HepG2 (cell line): ENCODE results near the gene IRF2BPL. TPM values are rescaled to one million over a fixed set of nuclear protein-coding genes. Genes with fewer than 3 reads are reported as not detected.
A peak's percentile ranks its signal among the peaks of the same experiment; 100 is the strongest.

Experiments
- ATF1 ChIP-seq: IDR thresholded peaks from 2 replicates; pipeline ENCODE4 v1.6.1; 2016; ENCODE audit warnings: mild to moderate bottlenecking, control low read depth
- GABPB1 ChIP-seq: IDR thresholded peaks from 2 replicates; pipeline ENCODE4 v1.6.1; 2016; ENCODE audit warnings: mild to moderate bottlenecking, missing genetic modification reagents, moderate library complexity, missing compliant biosample characterization
- HNF4G ChIP-seq, 2 experiments: sonication (generic) in 1 of 2; formaldehyde crosslinking in 1 of 2; IDR thresholded peaks; 2 replicates each; pipeline versions ENCODE4 v1.4.0 to v1.6.1; 2011 to 2020; ENCODE audit warnings: borderline replicate concordance in 2 of 2, low read depth in 2 of 2, mild to moderate bottlenecking in 2 of 2, low read length in 1 of 2, missing genetic modification reagents in 1 of 2, moderate library complexity in 1 of 2
- IKZF5 ChIP-seq: IDR thresholded peaks from 2 replicates; pipeline ENCODE4 v1.6.1; 2018; ENCODE audit warnings: missing genetic modification reagents, mild to moderate bottlenecking, missing compliant biosample characterization
- ISX ChIP-seq: sonication (generic); formaldehyde crosslinking; conservative IDR thresholded peaks from 2 replicates; pipeline ENCODE4 v1.5.0; 2020; ENCODE audit warnings: missing genetic modification reagents
- JDP2 ChIP-seq: sonication (generic); formaldehyde crosslinking; IDR thresholded peaks from 2 replicates; pipeline ENCODE4 v1.8.1; 2022; ENCODE audit warnings: missing genetic modification reagents, borderline replicate concordance
- NFKB2 ChIP-seq: sonication (generic); formaldehyde crosslinking; IDR thresholded peaks from 2 replicates; pipeline ENCODE4 v1.4.0; 2020; ENCODE audit warnings: missing genetic modification reagents, borderline replicate concordance
- NKX3-1 ChIP-seq: sonication (generic); formaldehyde crosslinking; IDR thresholded peaks from 2 replicates; pipeline ENCODE4 v1.5.0; 2020; ENCODE audit warnings: missing genetic modification reagents
- SKI ChIP-seq: fragments of 450-650 bp; IDR thresholded peaks from one replicate; pipeline ENCODE4 v1.6.1; 2018; ENCODE audit warnings: mild to moderate bottlenecking; ENCODE audit not compliant: partially characterized antibody
- ZNF160 ChIP-seq: sonication (generic); formaldehyde crosslinking; IDR thresholded peaks from 2 replicates; pipeline ENCODE4 v1.8.0; 2022; ENCODE audit warnings: mild to moderate bottlenecking, inconsistent platforms, missing genetic modification reagents
- ZNF205 ChIP-seq: IDR thresholded peaks from 2 replicates; pipeline ENCODE4 v1.6.1; 2018; ENCODE audit warnings: missing biosample characterization, missing genetic modification reagents
- ZNF33B ChIP-seq: sonication (generic); formaldehyde crosslinking; IDR thresholded peaks from 2 replicates; pipeline ENCODE4 v1.5.1; 2020; ENCODE audit warnings: mild to moderate bottlenecking, missing genetic modification reagents
- ZNF414 ChIP-seq: sonication (generic); formaldehyde crosslinking; IDR thresholded peaks from 2 replicates; pipeline ENCODE4 v1.5.0; 2020; ENCODE audit warnings: missing genetic modification reagents
- ZNF598 ChIP-seq: sonication (generic); formaldehyde crosslinking; IDR thresholded peaks from 2 replicates; pipeline ENCODE4 v1.5.1; 2020; ENCODE audit warnings: mild to moderate bottlenecking, missing genetic modification reagents, borderline replicate concordance
- ZNF790 ChIP-seq: sonication (generic); formaldehyde crosslinking; IDR thresholded peaks from 2 replicates; pipeline ENCODE4 v1.8.0; 2022; ENCODE audit warnings: missing genetic modification reagents, mild to moderate bottlenecking, borderline replicate concordance
- polyA plus RNA-seq, 8 experiments: library from polyadenylated mRNA; depleted of rRNA in 3 of 8; stranded (reverse) in 7 of 8; unstranded in 1 of 8; fragments of >200 nt; fragmentation: Illumina TruSeq in 4 of 8; extraction: Trizol in 4 of 8; gene quantifications; 2 replicates each; pipeline versions ENCODE4 v1.2.1 to v1.2.3, GENCODE V29; 2011 to 2016; ENCODE audit warnings: low read depth in 4 of 8, missing spikeins in 1 of 8, mixed read lengths in 1 of 8; ENCODE audit not compliant: insufficient read depth in 1 of 8
- total RNA-seq, 5 experiments: library from RNA; depleted of rRNA; stranded (reverse); fragments of >200 nt; fragmentation: Illumina TruSeq; extraction: Trizol; gene quantifications; 2 replicates each; pipeline ENCODE4 v1.2.3, GENCODE V29; 2016; ENCODE audit warnings: low read depth in 1 of 5
- TF ChIP-seq, protein P1 (sequence below): IDR thresholded peaks from 2 replicates; pipeline ENCODE4 v1.6.1; 2016; ENCODE audit warnings: missing biosample characterization, missing genetic modification reagents, low read depth
- TF ChIP-seq, protein P2 (sequence below): sonication (generic); formaldehyde crosslinking; IDR thresholded peaks from 2 replicates; pipeline ENCODE4 v1.4.0; 2020; ENCODE audit warnings: mild to moderate bottlenecking, missing genetic modification reagents, borderline replicate concordance
- TF ChIP-seq, protein P3 (sequence below): sonication (generic); formaldehyde crosslinking; IDR thresholded peaks from 2 replicates; pipeline ENCODE4 v1.4.0; 2020; ENCODE audit warnings: mild to moderate bottlenecking, missing genetic modification reagents

IRF2BPL gene
- total and polyA plus RNA-seq, 2 of the 13 experiments (the other 11 are each of a cell fraction or from before 2014, with no cell fraction given): 6.6 to 8.4 TPM

- TF ChIP-seq, protein P1, sequence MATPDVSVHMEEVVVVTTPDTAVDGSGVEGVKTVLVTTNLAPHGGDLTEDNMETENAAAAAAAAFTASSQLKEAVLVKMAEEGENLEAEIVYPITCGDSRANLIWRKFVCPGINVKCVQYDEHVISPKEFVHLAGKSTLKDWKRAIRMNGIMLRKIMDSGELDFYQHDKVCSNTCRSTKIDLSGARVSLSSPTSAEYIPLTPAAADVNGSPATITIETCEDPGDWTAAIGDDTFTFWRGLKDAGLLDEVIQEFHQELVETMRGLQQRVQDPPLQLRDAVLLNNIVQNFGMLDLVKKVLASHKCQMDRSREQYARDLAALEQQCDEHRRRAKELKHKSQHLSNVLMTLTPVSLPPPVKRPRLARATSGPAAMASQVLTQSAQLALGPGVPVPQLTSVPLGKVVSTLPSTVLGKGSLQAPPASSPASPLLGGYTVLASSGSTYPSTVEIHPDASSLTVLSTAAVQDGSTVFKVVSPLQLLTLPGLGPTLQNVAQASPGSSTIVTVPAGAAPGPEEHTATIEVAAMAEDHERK: no peak
- no peak for TF ChIP-seq ATF1 (CRISPR knock-in tag)
- peak; percentile 85 for TF ChIP-seq SKI
- no peak for TF ChIP-seq ISX (CRISPR knock-in tag)
- TF ChIP-seq, protein P2, sequence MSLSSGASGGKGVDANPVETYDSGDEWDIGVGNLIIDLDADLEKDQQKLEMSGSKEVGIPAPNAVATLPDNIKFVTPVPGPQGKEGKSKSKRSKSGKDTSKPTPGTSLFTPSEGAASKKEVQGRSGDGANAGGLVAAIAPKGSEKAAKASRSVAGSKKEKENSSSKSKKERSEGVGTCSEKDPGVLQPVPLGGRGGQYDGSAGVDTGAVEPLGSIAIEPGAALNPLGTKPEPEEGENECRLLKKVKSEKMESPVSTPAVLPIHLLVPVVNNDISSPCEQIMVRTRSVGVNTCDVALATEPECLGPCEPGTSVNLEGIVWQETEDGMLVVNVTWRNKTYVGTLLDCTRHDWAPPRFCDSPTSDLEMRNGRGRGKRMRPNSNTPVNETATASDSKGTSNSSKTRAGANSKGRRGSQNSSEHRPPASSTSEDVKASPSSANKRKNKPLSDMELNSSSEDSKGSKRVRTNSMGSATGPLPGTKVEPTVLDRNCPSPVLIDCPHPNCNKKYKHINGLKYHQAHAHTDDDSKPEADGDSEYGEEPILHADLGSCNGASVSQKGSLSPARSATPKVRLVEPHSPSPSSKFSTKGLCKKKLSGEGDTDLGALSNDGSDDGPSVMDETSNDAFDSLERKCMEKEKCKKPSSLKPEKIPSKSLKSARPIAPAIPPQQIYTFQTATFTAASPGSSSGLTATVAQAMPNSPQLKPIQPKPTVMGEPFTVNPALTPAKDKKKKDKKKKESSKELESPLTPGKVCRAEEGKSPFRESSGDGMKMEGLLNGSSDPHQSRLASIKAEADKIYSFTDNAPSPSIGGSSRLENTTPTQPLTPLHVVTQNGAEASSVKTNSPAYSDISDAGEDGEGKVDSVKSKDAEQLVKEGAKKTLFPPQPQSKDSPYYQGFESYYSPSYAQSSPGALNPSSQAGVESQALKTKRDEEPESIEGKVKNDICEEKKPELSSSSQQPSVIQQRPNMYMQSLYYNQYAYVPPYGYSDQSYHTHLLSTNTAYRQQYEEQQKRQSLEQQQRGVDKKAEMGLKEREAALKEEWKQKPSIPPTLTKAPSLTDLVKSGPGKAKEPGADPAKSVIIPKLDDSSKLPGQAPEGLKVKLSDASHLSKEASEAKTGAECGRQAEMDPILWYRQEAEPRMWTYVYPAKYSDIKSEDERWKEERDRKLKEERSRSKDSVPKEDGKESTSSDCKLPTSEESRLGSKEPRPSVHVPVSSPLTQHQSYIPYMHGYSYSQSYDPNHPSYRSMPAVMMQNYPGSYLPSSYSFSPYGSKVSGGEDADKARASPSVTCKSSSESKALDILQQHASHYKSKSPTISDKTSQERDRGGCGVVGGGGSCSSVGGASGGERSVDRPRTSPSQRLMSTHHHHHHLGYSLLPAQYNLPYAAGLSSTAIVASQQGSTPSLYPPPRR (CRISPR knock-in tag): peak; percentile 91
- TF ChIP-seq NKX3-1: peak; percentile 64; the same call in 1 of the 2 replicates
- TF ChIP-seq ZNF414 (CRISPR knock-in tag): 0 out of 2 replicates have a peak, but pooled peaks have one; percentile 29
- TF ChIP-seq ZNF790 (CRISPR knock-in tag): no peak
- TF ChIP-seq, protein P3, sequence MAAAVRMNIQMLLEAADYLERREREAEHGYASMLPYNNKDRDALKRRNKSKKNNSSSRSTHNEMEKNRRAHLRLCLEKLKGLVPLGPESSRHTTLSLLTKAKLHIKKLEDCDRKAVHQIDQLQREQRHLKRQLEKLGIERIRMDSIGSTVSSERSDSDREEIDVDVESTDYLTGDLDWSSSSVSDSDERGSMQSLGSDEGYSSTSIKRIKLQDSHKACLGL: no peak
- peak; percentile 61; the same call in 1 of the 2 replicates for TF ChIP-seq IKZF5 (CRISPR knock-in tag)
- no peak; the same call in 1 of the 2 replicates for TF ChIP-seq JDP2 (CRISPR knock-in tag)
- peak; percentile 55; the same call in 1 of the 2 replicates for TF ChIP-seq GABPB1 (CRISPR knock-in tag)
- peak; percentile 66; the same call in 1 of the 2 replicates for TF ChIP-seq ZNF598 (CRISPR knock-in tag)
- TF ChIP-seq HNF4G (IDR thresholded peaks at IDR 0.05; ENCODE audit: borderline replicate concordance, low read depth, low read length): peak; percentile 75
- TF ChIP-seq HNF4G (CRISPR knock-in tag; IDR thresholded peaks at IDR 0.05; ENCODE audit: borderline replicate concordance, low read depth): no peak
- TF ChIP-seq ZNF205 (CRISPR knock-in tag): no peak
- peak; percentile 30; the same call in 1 of the 2 replicates for TF ChIP-seq ZNF160 (CRISPR knock-in tag)
- no peak for TF ChIP-seq ZNF33B
- 0 out of 2 replicates have a peak, but pooled peaks have one; percentile 35 for TF ChIP-seq NFKB2 (CRISPR knock-in tag)
Observed at GRCh38 chr14:77033622-77034589, 5.4 kb upstream of the IRF2BPL start (continued).
